ENCODE results near the gene BRD1. TPM values are rescaled to one million over a fixed set of nuclear protein-coding genes. Genes with fewer than 3 reads are reported as not detected.
"Not testable (repeated sequence)": the region's sequence is repeated elsewhere in the genome, so short reads cannot be mapped to it uniquely, and the experiment has no call there.

Gene BRD1
- polyA plus RNA-seq, 1 donor: 25.1 TPM

DNA sequence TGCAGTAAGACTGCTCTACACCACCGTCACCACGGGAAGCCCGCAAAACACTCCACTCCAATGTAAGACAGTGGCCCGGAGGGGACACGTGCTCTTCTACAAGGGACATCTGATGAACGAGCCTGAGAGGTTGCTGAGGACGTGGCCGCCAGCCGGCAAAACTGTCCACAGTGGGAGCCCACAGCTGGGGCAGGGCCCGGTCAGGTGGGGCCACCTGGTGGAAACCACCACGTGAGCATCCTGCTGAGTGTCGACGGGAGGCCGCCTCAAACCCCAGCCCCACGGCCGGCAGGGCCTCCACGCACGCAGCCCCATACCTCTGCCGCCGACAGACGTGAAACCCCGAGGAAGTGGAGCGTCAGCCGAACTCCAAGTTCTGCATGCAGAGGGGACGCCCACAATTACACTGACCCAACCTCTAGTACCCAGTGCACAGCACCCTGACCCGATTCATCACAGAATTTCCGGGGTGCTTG, 42.6 kb downstream of the BRD1 start:
- no peak for DNase-seq (ENCODE audit: low read depth)

DNA sequence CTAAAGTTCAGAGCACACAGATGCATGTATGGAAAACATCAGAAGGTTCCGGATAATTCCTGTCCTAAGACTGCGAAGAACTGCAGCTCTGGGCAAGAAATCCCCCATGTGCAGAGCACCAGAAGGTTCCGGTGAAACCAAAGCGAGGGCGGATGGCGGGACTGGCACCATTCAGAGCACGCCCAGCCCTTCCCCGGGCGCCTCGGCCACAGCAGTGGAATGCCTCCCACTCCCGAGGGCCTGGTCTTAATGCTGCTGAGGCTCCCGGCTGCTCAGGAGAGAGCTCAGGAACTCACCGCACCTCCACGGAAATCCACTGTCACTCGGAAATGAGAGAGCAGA, 43.1 kb downstream of the BRD1 start:
- DNase-seq (ENCODE audit: low read depth): no peak

DNA sequence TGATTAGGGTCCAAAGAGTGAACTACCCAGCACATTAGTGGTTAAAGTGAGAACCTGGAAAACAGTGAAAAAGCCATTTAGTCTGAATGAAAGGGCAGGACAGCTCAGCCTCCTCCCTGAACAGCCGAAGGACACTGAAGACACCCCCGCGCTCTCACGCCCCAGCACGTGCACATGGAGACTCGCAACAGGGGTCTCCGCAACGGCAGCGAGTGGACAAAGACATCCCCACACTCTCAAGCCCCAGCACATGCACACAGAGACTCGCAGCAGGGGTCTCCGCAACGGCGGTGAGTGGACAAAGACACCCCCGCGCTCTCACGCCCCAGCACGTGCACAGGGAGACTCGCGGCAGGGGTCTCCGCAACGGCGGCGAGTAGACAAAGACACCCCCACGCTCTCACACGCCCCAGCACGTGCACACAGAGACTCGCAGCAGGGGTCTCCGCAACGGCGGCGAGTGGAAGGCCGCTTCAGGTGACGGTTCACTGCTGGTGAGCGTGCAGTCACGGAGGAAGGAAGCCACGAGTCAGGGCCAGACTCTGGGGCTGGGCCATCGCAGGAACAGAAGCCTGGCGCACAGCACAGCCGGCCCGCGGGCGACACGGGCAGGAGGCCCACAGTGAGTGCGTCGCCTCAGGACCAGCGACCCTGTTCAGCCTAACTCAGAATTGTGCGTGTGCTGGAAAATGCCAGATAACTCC, 43.6 kb downstream of the BRD1 start:
- no peak for DNase-seq (ENCODE audit: low read depth)

DNA sequence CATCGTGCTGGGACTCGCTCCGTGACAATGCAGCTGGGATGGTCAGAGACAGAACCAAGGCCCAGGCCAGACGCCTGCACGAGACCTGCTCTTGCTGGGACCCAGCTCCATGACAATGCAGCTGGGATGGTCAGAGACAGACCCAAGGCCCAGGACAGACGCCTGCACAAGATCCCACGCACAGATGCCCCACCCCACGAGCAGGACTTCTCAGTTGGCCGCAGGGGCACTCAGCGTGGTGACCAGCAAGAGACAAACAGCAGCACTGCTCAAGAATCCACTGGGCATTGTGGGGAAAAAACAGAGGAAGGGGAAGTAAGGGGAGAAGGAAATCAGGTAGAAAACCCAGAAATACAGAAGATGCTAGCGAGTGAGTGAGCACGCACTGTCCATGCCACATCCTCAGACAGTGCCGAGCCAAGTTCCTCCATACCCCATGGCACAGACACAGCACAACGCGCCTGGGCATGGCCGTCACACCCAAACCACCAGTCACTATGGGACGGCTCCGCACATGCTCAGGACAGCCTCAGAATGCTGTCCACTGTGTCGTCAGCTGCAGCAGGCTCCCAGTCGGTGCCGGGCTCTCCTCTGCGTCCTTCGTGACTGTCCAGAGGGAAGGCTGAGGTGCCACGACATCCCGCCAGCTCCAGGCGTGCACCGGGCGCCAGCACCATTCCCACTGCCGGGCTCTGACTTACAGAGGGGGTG, 44.5 kb downstream of the BRD1 start:
- DNase-seq (ENCODE audit: low read depth): no peak

DNA sequence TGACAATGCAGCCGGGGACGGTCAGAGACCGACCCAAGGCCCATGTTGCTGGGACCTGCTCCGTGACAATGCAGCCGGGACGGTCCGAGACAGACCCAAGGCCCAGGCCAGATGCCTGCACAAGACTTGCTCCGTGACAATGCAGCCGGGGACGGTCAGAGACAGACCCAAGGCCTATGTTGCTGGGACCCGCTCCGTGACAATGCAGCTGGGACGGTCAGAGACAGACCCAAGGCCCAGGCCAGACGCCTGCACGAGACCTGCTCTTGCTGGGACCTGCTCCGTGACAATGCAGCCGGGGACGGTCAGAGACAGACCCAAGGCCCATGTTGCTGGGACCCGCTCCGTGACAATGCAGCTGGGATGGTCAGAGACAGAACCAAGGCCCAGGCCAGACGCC, 45.8 kb downstream of the BRD1 start:
- DNase-seq (ENCODE audit: low read depth): not testable (repeated sequence)

- DNase-seq (ENCODE audit: low read depth): no peak
Observed at GRCh38 chr22:49781289-49781782, 46.3 kb downstream of the BRD1 start.

DNA sequence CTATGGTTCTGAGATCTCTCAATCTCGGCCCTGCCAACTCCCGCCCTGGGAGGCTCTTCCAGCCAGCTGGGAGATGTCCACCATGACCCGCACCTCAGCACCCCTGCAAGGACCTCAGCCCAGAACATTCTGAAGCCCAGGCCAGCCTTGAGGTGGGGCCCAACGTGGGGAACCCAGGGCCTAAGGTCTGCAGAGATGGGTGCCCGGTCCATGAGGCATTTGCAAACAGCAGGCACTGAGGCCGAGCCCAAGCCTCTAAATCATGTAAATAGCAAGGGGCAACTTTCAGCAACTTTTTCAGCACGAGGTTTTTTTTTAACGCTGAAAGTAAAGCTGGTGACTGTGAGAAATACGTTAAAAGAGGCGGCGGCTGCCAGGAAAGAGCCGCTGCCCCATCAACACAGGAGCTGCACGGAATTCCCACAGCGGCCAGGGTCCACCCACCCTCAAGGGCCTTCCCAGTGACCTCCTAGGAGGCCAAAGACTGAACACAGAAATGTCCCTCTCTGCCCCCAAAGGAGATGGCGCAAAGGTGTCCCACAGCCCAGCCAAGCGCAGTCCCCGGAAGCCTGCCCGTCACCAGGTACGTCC, 46.9 kb downstream of the BRD1 start:
- no peak for DNase-seq (ENCODE audit: low read depth)

- DNase-seq (ENCODE audit: low read depth): no peak
Observed at GRCh38 chr22:49779853-49780697, 47.6 kb downstream of the BRD1 start.

DNA sequence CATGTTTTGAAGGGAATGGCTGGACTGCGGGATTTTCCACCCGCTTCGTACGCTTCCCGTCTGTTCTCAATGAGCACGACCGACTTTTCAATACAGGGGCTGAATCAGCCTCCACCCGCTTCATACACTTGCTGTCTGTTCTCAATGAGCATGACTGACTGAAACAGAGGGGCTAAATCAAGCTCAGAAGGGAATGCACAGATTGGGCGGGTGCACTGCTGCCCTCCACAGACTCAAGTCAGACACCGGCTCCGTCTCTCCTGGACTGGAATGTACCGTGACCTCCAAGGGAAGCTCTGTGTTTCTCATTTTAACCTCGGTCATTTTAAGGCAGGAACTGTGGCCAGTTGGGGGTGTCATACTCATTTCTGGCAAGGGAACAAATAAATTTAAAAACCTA, 48.5 kb downstream of the BRD1 start:
- no peak for DNase-seq (ENCODE audit: low read depth)

DNA sequence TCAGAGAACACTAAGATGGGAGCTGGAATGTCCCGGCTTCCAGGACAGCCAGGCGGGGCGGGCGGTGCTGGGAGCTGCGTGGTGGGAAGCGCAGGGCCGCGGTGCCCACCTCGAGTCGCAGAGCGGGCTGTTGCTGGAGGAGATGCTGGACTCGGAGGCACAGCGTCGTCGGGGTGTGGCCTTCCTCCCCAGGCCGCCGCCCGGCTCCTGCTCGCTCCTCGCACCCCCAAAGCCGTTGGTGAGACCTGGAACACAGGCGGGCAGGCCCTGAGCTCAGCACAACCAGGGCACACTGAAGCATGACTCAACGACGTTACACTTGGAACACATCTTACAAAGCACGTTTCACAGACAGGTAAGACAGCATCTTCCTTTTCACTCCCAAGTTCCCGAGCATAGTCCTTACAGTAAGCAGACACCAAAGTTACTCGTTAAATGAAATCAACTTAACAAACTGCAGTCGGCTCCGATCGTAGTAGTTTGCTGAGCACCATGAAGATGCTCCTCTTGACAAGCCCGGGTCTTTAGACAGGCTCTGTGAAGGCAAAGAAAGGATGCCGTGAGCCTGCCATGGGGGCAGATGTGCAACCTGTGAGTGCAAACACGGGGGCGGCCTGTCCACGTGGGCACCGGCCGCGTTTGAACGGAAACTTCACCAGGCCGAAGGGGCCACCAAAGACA, 50.0 kb downstream of the BRD1 start:
- no peak for DNase-seq (ENCODE audit: low read depth)

DNA sequence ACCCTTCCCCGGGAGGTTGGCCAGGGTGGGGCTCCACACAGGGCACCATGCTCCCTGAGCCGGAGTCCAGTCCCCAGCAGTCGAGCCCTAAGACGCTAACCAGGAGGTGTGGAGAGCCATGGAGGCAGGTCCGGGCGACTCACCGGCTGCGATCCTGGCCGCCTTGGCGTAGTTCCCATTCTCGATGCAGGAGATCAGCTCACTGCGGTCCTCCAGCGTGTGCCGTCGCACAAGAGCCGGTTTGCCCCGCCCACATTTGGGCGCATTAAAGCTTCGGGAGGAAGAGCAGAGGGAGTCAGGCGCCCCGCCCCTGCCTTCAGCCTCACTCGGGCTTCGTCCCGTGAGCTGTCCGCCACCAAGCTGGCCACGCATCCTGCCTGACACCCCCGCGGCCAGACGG, 50.8 kb downstream of the BRD1 start:
- no peak for DNase-seq (ENCODE audit: low read depth)

DNA sequence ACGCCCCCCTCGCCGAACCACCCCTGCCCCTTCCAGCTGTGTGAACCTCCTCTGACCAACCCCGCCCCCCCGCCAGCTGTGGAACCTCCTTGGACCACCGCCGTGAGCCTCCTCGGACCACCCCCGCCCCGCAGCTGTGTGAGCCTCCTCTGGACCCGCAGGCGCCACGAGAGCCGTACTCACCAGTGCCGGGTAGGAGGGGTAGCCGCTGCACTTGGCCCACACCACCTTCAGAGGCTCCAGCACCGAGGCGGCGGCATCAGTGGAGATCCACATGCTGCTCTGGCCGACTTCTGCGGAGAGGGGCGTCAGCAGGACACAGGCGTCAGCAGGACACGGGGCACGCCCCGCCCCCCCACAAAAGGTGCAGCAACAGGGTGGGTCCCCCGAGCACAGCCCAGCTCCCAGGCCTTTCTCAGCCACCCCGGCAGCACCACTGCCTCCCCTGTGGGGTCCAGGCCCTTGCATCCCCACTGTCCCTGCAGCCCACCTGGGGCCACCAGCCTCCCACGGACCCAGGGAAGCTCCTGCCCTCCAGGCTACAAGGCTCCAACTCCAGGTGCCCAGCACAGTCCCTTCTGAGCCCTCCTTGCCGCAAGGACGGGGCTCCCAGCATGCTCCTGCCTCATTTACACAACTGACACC, 51.7 kb downstream of the BRD1 start:
- no peak for DNase-seq (ENCODE audit: low read depth)

DNA sequence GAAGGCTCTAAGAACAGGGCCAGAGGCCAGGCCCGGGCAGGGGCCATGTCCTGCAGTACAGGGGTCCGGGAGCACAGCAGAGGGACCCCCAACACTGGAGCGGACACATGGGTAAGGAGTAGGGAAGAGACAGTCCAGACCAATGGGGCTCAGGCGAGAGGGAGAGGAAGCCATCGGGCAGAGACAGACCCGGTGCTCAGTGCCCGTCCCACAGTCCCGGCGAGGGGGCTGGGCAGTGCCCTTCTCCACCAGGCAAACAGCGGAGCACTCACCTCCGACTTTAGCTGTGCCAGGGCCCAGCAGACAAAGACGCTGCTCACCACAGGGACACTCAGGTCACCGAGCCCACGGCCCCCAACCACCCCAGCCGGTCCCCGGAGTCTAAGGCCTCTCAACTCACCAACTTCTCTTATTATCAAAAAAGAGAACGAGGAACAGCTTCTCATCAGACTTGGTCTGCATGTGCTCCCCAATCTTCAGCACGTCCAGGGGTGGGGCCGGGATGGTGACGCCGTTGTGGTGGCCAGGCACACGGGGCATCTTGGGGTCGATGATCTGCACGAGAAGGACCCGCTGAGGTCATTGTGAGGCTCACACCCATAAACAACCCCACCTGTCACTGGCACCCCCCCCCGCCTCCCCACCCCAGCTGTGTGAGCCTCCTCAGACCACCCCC, 52.3 kb downstream of the BRD1 start:
- no peak for DNase-seq (ENCODE audit: low read depth)

GRCh38 chr22:49774499-49775151, 53.0 kb downstream of the BRD1 start:
- DNase-seq (ENCODE audit: low read depth): no peak

DNA sequence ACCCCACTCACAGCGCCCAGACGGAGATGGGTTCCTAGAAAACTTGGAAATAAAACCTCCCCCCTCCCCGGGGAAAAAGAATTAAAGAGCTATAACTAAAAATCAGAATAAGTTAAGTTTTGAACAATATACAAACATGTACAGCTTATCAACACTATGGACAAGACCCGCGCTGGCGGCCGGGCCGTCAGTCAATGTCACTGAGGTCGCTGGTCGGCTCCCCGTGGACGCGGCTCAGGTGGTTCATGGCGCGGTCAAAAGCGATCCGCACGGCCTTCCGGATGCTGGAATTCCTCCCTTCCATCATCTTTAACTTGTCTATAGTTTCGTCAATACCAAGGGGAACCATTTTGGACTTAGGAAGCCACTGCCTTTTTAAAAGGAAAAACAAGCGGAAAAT, 53.6 kb downstream of the BRD1 start:
- no peak for DNase-seq (ENCODE audit: low read depth)

GRCh38 chr22:49773531-49773930, 54.1 kb downstream of the BRD1 start:
- no peak for DNase-seq (ENCODE audit: low read depth)

GRCh38 chr22:49772692-49773091, 55.0 kb downstream of the BRD1 start:
- DNase-seq (ENCODE audit: low read depth): no peak

GRCh38 chr22:49771266-49772065, 56.2 kb downstream of the BRD1 start:
- DNase-seq (ENCODE audit: low read depth): no peak
